Stimulated activated CD8-positive, alpha-beta memory T cell treated with anti-CD3 and anti-CD28 coated beads, Interleukin-7, amount 100 ng/mL, for 1 hour (primary cell): Measurements from ENCODE around the gene AADACL2.
"Not testable (repeated sequence)": the region's sequence is repeated elsewhere in the genome, so short reads cannot be mapped to it uniquely, and the experiment has no call there.

Experiments used
- DNase-seq, 2 donors: peaks; one replicate each; pipeline ENCODE4 v3.0.0-alpha.2; 2020; ENCODE audit warnings: low read depth in 2 of 2

The AADACL2 gene

DNA sequence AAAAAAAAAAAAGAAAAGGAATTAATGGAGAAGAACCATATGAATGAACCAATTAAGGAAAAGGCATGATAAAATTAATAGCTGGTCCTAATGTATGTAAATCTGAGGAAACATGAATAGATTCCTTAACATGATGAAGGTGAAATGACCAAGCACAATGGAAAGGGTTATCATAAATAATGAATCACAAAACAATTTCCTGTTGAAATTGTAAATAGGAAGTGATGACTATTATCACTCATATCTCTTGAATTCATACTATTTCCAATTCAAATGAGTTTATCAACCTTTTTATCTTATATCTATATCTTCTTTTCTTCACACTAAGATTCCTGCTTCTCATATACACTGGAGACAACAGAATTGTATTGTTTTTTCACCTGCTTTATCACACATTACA is 32.0 kb downstream of the AADACL2 start:
- no peak for DNase-seq

DNA sequence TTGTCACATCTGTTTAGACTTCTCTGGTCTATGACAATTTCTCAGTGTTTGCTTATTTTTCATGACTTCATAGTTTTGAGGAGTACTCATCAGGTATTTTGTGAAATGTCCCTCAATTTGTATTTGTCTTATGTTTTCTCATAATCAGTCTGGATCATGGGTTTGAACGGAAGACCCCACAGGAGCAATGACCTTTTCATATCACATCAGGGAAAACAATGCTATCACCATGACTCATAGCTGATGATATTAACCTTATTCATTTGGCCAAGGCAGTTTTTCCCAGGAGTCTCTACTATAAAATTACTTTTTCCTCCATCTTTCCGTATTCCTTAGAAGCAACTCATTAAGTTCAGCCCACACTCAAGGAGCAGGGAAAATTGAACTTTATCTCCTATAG is 32.7 kb downstream of the AADACL2 start:
- DNase-seq = no peak

DNA sequence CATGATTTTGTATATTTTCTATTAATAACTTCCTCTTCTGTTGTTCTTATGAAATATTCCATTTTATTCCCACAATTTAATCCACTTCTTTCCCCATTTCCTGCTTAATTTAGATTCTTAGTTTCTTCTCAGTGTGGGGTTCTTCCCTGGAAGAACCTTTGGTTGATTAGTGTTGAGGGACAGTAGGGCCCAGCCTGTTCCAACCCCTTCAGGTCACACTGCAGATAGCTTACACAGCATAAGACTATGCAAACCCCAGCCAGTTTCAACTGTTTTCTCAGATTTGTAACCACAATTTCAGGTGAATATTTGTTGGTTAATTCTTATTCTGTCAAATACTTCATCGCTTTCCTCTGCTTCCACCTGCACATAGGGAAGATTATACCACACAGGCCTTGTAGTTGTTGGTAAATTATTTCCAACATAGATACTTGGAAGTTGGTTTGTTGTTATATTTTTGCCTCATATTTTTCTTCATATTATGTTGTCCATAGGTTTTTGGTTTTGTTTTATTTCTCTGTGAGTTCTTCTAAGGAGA is 34.7 kb downstream of the AADACL2 start:
- no peak for DNase-seq

DNA sequence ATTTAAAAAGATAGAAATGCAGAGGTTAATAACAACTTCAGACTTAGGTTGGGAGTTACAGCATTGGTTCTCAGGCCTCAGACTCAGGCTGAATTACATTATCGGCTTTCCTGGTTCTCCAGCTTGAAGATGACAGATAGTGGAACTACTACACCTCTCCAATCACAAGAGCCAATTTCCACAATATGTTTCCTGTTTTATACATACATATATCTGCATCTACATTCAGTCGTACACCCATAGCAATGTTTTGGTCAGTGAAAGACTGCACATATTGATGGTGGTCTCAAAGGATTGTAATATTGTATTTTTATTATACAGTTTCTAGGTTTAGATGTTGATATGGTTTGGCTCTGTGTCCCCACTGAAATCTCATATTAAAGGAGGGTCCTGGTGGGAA is 35.4 kb downstream of the AADACL2 start:
- DNase-seq = no peak

DNA sequence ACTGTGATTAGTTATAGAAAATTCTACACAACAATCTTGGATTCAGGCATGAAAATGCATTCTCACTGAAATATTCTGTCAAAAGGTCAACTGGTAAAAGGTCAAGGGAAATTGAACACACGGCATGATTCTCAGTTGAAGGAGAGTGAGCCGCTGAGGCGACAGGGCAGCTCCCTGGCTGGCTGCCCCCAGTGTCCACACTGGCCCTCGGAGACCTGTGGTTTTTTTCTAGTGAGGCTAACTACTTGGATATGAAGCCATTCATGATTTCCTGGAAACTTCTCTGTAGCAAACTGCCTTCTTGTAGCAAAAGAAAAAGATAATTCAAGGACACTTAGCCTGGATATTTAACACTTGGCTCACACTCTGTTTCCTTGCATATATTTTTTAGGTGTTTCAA is 37.2 kb downstream of the AADACL2 start:
- DNase-seq = no peak

DNA sequence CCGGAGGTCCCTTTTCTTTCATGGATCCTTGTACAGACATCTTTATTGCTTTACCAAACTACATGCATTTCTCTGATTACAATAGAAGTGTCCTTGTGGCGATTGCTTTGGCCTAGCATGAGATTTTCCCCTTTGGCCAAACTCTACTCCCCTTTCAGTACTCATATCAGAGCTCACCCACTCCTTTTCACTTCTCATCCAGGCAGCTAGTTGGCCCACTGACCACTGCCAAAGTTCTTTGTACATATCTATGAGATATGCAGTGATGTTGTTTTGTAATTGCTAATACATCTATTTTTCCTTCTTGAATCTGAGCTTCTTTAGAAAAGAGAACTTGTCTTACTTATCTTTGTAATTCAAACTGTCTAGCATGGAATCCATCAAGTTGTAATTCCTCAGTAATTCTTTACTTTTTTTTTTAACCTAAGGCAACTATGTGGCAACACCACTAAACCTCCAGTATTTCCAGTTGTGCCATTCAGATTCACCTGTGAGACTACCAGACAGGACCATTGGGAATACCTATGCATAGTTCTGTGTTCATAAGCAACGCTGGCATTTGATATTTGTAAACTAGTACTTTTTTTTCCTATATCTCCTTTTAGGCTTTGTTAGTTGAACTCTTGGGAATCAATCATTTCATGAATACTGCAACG is 39.2 kb downstream of the AADACL2 start:
- no peak for DNase-seq

DNA sequence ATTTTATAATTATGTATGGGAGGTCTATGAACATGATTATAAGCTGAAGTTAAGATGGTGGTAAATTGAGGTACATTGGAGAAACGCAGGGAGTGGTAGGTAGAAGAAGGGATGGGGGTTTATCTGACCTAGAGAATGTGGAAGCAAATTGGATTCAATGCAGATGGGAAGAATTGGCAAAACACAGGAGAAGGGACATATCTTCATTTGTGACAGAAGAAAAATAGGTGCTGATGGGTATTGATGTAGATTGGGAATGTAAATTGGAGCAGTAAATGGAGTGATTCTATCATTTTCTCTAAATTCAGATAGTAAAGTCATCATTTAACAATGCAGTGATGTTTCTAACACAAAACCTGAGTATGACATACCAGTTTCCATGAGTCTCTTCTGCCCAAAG is 40.5 kb downstream of the AADACL2 start:
- no peak for DNase-seq

DNA sequence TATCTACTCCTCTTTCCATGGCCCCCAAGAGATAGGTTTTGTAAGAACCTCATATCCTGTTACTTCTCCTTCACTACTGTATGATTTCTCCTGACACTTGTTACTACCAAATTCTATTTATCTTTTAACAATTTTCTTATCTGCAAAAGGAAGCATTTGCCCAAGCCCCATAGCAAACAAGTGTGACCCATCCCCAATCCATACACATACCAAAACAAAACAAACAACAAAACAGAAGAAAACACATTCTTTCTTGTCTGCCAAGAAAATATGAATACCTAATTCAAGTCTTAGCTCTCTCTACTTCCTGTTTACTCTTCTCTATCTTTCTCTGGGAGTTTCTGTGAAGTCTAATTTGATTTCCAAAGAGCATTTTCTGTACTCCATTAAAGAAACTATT is 41.2 kb downstream of the AADACL2 start:
- no peak for DNase-seq

DNA sequence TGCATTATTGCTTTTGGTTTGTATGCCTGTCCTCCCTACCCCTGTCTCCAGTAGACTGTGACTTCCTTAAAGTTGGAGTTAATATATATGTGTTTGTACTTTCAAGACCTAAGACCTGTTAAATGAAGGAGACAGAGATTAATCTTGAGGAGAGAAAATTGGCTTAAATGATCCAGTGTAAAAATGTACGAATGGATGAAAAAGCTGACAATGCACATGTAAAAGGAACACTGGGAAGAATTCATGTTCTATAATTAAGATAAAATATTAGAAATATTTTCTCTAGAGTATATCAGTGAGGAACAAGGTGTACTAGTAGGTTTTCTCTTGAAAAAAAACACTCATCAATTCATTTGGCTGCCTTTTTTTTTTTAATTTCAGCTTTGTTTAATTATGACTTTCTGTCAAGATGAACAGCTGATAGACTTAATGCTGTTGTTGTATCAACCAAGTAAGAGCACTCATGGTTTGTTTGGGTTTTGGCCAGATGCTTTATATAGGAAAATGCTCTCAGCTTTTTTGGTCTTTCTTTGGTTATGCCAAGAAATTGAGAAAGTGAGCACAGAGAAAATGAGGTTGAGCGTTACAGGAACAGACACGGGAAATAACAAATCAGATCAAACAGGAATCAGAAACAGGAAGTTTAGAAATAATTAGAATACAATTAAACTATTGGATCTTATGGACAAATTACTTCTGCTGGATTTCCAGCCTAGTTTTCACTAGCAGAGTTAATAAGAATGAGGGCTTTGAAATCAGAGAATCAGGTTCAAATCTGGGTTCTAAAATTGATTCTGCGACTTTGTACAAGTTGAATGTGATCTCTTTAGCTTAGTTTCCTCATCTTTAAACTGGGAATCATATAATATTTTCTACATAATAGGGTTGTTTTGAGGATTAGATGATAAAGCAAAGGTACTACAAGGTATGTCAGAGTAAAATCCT is 41.9 kb downstream of the AADACL2 start:
- DNase-seq = no peak

DNA sequence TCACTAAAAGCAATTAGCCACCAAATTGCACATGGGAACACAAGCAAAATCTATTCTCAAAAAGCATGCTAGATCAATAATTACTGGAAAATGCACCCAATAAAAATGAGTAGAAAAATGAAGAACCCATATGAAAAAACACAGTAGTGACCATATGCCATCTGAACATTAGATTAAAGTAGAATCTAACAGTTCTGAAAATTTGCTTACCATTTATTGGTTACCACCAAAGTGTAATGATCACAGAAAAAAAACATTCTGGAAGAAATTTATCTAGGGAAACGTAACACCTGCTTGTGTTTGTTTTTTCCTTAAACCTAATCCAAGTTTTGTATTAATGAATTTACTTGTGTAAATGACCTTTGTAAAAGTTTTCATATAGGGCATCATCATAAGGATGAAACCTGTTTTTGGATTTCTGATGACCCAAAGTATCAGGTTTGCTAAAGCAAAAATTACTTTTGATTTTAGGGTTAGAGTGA is 42.6 kb downstream of the AADACL2 start:
- DNase-seq = no peak

DNA sequence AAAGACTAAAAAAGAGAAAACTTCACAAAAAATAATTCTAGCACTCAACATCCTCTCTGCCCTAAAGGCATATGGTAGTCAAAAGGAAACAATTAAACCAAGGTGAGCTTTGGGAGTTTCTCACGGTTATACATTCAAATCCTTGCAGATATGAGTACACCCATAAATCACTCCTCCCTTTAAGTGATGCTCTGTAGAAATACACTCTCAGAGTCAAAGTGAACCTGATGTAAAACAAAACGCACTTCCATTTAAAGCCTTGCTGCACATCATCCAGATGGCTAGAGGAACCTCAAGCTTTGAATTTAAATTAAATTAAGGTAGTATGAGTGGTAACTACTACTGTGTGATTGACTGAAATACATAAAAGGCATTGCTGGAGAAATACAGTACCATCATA is 44.2 kb downstream of the AADACL2 start:
- DNase-seq = no peak

DNA sequence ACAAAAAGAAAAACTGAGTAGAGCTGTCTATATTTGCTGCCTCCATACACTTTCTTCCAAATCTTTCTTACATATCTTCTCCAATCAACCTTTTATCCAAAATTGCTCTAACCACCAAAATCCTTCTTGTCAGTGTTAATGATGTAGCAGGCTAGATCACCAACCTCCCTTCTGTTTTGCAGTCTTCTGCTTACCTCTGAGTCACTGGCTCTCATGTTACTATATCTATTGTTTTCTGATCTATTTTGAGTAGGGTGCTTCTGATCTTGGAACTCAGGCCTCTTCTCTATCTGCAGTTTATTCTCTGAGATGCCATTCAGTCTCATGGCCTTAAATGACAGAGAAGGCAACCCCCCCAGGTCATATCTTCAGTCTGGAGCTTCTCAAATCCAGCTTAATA is 53.9 kb downstream of the AADACL2 start:
- no peak for DNase-seq

DNA sequence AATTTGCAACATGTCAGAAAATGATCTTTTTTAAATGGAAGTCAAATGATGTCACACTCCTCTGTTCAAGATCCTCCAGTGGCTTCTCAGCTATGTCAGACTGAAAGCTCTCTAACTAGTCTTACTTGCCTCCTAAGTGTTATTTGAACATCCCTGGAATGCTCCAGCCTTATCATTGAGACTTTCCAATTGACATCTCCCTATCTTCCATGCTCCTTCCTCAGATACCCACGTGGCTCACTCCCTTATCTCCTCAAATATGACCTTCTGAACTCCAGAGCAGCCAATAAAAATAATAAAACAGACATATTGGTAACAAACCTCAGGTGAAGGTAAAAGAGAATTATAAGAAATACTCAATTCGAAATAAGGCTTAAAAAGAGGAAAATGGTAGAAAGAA is 54.7 kb downstream of the AADACL2 start:
- no peak for DNase-seq

DNA sequence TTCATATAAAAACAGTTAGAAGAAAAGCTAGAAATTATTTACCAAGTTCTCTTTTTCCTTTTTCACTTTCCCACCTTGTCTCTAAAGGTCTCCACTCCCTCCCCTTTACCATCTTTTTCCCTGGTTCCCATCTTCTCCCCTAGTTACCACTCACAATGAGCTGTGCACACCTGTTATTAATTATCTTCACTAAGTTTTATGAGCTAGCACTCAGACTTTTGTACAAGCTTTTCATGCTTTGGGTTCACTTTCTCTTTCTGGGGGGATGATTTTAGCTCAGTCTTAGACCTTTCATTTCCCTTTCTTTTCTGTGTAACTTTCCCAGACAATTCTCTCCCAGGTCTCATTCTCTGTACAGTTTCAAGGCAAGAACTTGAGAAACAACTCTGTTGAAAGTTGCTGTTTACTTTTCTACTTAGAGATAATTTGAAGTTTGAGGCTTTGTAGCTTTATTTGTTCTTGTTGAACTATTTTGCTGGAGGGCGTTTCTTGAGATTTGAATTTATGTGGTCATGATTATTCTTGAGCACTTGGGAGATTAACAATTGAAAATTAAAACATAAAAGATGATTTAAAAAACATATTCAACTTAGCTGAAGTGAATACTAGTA is 56.2 kb downstream of the AADACL2 start:
- DNase-seq = no peak

DNA sequence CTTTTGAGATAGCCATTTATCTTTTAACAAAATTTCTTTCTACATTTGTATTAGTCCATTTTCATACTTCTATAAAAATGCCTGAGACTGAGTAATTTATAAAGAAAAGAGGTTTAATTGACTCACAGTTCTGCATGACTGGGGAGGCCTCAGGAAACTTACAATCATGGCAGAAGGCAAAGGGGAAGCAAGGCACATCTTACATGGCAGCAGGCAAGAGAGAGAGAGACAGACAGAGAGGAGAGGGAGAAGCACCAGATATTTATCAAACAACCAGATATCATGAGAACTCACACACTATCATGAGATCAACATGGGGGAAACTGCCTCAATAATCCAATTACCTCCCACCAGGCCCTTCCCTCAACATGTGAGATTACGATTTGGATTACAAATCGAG is 57.0 kb downstream of the AADACL2 start:
- not testable (repeated sequence) for DNase-seq

DNA sequence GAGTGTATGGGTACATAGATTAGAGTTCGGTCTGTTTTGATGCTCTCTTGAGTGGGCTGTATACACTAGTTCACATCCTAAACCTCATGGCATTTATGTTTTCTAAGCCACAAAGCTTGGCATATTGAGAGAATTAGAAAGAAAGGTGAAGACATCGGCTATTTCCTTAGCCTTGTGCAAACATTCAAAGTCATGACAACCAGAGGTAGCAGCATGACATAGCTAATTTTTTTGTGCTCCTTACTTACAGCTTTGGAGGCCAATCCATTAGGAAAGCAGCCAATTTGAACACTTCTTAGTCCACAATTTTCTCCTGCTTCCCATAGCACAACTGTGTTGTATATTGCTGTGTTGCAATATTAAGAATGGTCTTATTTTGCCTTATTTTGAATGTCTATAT is 58.7 kb downstream of the AADACL2 start:
- no peak for DNase-seq

DNA sequence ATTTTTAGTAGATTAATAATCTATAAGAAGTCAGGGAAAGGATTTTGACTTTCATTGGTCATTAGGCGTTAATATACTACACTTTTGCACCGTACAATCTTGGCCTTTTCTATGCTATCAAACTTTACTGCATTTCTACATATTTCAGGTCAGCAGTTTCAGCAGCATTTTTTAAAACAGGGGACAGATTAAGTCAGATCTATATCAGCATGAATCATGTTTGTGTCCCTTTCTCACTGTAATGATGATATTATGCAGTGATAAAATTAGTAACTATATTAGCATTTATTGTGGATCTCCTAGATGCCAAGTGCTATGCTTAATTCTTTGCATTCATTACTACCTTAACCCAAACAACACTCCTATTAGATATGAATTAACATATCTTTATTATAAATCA is 59.9 kb downstream of the AADACL2 start:
- no peak for DNase-seq

DNA sequence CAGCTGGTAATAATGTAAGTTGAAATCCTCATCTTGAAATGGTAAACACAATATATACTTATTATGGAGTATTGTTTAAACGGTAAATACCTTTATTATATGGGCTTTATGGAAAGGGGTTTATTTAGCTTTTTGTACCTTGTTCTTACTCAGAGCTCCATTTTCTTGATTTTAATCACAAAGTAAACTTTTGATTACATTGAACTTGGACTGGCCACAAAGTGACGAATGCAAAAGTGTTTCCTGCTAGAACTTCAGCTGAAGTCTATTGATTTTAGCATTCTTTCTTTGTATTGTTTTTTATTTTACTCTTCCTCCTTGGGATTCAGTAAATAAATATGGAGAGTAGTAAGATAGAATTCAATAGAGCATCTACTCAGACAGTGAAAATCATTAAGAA is 60.4 kb downstream of the AADACL2 start:
- DNase-seq = no peak

DNA sequence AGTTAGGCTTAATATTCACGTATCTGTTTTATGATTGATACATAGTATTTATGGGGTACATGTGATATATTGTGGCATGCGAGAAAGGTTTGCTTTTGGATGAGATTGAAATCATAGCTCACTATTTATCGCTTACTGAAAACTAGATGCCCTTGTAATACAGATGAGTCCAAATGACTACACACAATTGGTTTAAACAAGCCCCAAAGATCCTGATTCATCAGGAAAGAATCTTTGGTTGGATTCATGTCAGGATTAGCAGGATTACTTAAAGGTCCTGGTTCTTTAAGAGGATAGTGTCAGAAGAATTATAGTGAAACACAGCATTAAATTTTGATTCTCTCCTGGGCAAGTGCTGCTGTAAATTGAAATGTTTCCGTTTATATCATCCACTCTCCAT is 61.5 kb downstream of the AADACL2 start:
- DNase-seq = no peak

DNA sequence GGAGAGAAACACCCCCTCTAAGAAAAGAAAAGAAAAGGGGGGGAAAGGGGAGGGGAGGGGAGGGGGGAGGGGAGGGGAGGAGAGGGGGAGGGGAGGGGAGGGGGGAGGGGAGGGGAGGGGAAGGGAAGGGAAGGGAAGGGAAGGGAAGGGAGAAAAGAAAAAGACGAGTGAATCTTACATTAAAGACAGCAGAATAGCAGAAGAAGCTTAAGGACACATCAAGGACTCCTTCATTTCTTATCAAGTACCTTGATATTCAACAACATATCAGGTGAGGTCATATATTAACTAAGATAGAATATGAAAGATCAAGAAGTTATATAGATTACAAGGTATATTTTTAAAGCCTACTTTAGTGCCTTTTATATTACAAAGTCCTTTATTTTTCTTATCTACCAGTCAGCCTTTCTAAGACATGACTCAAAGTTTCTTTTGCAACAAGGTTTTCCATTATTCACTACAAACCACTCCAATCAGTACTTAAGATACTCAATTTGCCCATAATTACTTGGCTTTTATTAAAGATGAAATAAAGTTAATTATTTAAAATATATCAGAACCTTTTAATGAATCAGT is 62.5 kb downstream of the AADACL2 start:
- no peak for DNase-seq

DNA sequence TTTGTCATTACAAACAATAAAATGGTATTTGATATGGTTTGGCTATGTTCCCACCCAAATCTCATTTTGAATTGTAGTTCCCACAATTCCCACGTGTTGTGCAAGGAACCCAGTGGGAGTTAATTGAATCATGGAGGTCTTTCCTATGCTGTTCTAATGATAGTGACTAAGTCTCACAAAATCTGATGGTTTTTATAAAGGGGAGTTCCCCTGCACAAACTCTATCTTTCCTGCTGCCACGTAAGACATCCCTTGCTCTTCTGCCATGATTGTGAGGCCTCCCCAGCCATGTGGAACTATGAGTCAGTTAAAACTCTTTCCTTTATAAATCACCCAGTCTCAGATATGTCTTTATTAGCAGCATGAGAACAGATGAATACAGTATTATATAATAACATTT is 64.7 kb downstream of the AADACL2 start:
- DNase-seq = no peak

DNA sequence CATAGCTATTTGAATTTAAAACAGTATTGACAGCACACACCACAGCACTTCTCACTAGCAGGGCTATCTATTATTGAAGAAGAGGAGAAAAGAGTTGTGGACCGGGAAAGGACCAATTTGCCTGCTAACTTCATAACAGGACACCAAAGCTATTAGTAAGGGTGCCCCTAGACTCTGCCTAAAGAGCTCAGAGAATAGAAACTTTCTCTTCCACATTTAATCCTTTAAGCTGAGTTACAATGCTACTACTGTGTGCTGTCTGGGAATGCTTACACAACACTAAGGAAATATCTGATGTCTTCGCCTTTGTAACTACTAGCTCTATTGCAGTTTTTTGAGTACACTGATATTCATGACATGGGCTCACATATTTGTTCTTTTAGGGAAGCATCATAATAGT is 66.7 kb downstream of the AADACL2 start:
- no peak for DNase-seq
